Stimulated activated naive CD4-positive, alpha-beta T cell (primary cell): Measurements from ENCODE around the gene MPHOSPH6.
"Not testable (repeated sequence)": the region's sequence is repeated elsewhere in the genome, so short reads cannot be mapped to it uniquely, and the experiment has no call there.

ENCODE experiments used
- DNase-seq, 6 experiments: peaks; one replicate each; lab custom pipeline; 2025; lab: John Stamatoyannopoulos, UW

Gene MPHOSPH6

GRCh38 chr16:82118749-82119148 is 51.3 kb downstream of the MPHOSPH6 start:
- DNase-seq: no peak

DNA sequence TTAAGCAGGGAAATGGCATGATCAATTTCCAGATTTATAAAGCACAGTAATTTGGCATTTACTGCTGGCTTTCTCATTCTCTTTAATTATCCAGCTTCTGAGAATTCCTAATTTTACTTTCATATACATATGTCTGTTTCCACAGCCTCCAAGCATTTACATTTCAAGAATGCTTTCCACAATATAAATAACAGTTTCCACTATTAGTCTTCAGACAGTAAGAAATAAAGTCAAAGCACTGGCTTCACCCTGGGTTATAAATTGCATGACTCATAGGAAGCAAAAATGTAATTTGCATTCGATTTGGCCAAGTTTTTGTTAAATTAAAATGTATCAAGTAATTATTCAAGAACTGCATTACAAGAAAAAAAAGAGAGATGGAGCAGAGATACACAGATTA is 53.5 kb downstream of the MPHOSPH6 start:
- no peak for DNase-seq

DNA sequence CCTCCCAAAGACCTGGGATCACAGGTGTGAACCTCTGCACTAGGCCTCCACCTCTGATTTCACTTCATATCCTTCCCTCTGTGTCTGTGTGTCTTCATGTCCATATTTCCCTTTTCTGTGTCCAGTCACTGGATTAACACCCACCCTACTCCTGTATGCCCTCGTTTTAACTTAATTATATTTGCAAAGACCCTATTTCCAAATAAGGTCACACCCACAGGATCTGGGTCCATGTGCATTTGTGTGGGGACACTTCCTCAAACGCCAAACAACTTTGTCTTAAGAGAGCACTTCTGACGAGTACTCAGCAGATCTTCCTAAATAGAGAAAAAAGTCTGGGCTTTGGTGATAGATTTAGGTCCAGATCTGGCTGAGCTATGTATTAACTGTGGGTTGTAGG is 56.3 kb downstream of the MPHOSPH6 start:
- no peak for DNase-seq

DNA sequence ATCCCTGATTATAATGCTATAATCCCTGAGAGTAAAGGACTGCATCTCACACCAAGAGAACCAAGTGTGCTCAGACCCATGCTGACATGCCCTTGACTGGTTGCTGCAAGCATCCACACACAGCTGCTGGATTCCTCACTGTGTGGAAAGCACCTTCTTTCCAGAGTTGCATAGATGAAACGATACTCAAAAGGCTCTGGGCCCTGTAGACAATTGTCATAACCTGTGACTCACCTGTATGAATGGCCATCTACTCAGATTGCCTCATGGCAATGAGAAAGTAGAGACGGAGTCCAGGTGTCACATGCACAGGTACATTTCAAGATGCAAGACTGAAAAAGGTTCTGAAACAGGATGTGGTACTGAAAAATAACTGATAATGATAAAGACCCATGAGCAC is 58.1 kb downstream of the MPHOSPH6 start:
- DNase-seq: no peak

DNA sequence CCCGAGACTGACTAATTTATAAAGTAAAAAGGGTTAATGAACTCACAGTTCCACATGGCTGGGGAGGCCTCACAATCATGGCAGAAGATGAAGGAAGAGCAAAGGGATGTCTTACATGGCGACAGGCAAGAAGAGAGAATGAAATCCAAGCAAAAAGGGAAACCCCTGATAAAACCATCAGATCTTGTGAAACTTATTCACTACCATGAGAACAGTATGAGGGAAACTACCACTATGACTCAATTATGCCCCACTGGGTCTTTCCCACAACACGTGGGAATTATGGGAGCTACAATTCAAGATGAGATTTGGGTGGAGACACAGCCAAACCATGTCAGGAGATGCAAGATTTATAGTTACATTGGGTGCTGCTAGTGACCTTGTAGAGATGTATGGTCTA is 60.8 kb downstream of the MPHOSPH6 start:
- DNase-seq: not testable (repeated sequence)

GRCh38 chr16:82108774-82109173 is 61.2 kb downstream of the MPHOSPH6 start:
- no peak for DNase-seq

- no peak for DNase-seq
Observed at GRCh38 chr16:82108100-82108499, 61.9 kb downstream of the MPHOSPH6 start.

GRCh38 chr16:82105107-82105506 is 64.9 kb downstream of the MPHOSPH6 start:
- DNase-seq: no peak
